Activated B cell treated with CpG ODN at 0.5 μM for 24 hours (primary cell): ENCODE measurements around the gene HSPA4. TPM values are rescaled to one million over a fixed set of nuclear protein-coding genes. Genes with fewer than 3 reads are reported as not detected.

ENCODE experiments used
- ATAC-seq: fragments of 200-7000 bp; cut with Tn5 transposase; one replicate; pipeline ENCODE4 v1.10.0; 2021; ENCODE audit warnings: low read depth, mild to moderate bottlenecking, moderate library complexity
- CTCF ChIA-PET: fragments of 350-600 bp; sonication (Branson Sonifier 250); formaldehyde crosslinking; loops from one replicate; lab custom pipeline; 2021; ENCODE audit warnings: antibody characterized with exemption; lab: Charles Lee
- POLR2A ChIA-PET: fragments of 350-600 bp; sonication (Branson Sonifier 250); formaldehyde crosslinking; loops from one replicate; lab custom pipeline; 2021; ENCODE audit warnings: antibody characterized with exemption; lab: Charles Lee
- DNase-seq: peaks from one replicate; pipeline ENCODE4 v3.0.0; 2022
- H3K27ac Mint-ChIP-seq: one replicate; pipeline ENCODE4 v1.8.0; 2020; ENCODE audit warnings: mixed read lengths
- H3K27me3 Mint-ChIP-seq: one replicate; pipeline ENCODE4 v1.8.0; 2021; ENCODE audit warnings: mixed read lengths
- H3K36me3 Mint-ChIP-seq: one replicate; pipeline ENCODE4 v1.8.0; 2021; ENCODE audit warnings: low read depth, mixed read lengths
- H3K4me1 Mint-ChIP-seq: one replicate; pipeline ENCODE4 v1.8.0; 2021; ENCODE audit warnings: mixed read lengths
- H3K4me3 Mint-ChIP-seq: one replicate; pipeline ENCODE4 v1.8.0; 2020; ENCODE audit warnings: mild to moderate bottlenecking, mixed read lengths
- H3K9me3 Mint-ChIP-seq: one replicate; pipeline ENCODE4 v1.8.0; 2020; ENCODE audit warnings: mixed read lengths
- intact Hi-C: fragments of 100-400 bp; cut with micrococcal nuclease; formaldehyde crosslinking; loops from one replicate; pipeline ENCODE4 v1.15.1; 2024
- total RNA-seq: library from RNA; stranded (reverse); gene quantifications from 2 replicates; pipeline ENCODE4 v1.2.3, GENCODE V29; 2022
- TF ChIP-seq, protein P1 (sequence below): fragments of 200-600 bp; IDR thresholded peaks from one replicate; pipeline ENCODE4 v1.8.0; 2022; ENCODE audit warnings: antibody characterized with exemption, mild to moderate bottlenecking

Gene HSPA4
- total RNA-seq, 1 donor from 2014 or later = 152 TPM

DNA sequence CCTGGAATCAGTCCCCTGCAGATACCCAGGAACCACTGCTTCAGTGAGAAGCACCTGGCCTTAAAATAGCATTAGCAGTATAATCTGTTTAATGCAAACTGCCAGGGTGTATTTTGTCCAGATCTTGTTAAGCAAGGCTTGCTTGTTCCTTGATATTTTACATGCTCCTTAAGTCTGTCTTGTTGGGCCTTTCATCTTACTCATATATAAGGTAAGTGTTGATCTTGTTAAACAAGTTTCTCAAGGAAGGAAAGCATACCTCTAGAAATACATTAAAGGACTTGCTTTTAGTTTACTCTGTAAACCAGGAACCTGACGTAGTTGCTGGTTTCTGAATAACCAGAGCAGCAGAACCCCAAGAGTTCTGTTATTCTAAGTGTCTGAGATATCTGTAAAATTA is 13.7 kb downstream of the HSPA4 start:
- intact Hi-C loops = no loop called here
- POLR2A ChIA-PET = no interaction called here

DNA sequence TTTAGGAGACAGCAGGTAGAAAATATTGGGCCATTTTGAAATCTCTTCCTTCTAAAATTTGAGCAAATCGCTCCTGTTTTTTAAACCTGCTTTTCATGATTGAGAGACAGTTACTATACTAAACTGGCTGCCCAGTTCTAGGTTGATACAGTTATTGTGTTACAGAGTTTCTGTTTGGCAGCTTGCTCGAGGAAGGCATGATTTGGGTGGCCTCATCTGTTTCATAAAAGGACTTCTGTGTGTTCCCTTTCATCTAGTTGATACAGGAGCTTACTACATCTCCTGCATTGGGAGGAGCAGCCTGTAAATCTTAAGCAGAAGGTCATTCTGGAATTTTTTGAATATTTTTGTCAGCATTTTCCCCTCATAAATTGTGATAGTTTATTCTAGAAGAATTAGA is 14.2 kb downstream of the HSPA4 start:
- no peak overlapping the region for H3K27ac Mint-ChIP-seq
- no peak for DNase-seq
- no peaks in the 10 kb centered on the region for H3K27me3 Mint-ChIP-seq
- H3K4me1 Mint-ChIP-seq = peaks cover 22% of the 10 kb centered on the region
- H3K36me3 Mint-ChIP-seq = peaks cover 65% of the 10 kb centered on the region
- ChIA-PET POLR2A (no interaction called here), CTCF (no interaction called here)
- no peak for ATAC-seq
- H3K9me3 Mint-ChIP-seq = no peaks in the 10 kb centered on the region
- TF ChIP-seq, protein P1, sequence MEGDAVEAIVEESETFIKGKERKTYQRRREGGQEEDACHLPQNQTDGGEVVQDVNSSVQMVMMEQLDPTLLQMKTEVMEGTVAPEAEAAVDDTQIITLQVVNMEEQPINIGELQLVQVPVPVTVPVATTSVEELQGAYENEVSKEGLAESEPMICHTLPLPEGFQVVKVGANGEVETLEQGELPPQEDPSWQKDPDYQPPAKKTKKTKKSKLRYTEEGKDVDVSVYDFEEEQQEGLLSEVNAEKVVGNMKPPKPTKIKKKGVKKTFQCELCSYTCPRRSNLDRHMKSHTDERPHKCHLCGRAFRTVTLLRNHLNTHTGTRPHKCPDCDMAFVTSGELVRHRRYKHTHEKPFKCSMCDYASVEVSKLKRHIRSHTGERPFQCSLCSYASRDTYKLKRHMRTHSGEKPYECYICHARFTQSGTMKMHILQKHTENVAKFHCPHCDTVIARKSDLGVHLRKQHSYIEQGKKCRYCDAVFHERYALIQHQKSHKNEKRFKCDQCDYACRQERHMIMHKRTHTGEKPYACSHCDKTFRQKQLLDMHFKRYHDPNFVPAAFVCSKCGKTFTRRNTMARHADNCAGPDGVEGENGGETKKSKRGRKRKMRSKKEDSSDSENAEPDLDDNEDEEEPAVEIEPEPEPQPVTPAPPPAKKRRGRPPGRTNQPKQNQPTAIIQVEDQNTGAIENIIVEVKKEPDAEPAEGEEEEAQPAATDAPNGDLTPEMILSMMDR = no peak
- intact Hi-C loops = no loop called here
- H3K4me3 Mint-ChIP-seq = no peak overlapping the region

More for the DNA sequence above, 13.7 kb downstream of the HSPA4 start:
- Mint-ChIP-seq H3K4me1 (peaks cover 22% of the 10 kb centered on the region), H3K27ac (no peak overlapping the region), H3K36me3 (peaks cover 60% of the 10 kb centered on the region), H3K4me3 (no peak overlapping the region), H3K9me3 (no peaks in the 10 kb centered on the region), H3K27me3 (no peaks in the 10 kb centered on the region)
- DNase-seq = no peak
- CTCF ChIA-PET = no interaction called here
- TF ChIP-seq, protein P1 = no peak
- no peak for ATAC-seq

DNA sequence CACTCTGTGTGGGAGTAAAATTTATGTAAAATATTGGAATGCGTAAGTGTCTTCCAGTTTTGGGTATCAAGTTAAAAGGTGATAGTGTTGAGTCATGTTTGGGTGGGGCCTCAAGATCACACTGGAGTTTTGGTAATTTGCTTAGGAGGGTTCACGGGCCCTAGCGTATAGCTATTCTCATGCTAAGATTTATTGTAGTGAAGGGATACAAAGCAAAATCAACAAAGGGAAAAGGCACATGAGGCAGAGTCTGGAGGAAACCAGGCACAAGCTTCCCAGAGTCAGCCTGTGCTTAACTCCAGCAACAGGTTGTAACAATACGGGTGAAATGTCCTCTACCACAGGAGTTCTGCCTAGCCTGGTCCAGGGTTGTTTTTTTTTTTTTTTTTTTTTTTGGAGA is 20.2 kb downstream of the HSPA4 start:
- CTCF ChIA-PET = no interaction called here
- no peak for ATAC-seq

DNA sequence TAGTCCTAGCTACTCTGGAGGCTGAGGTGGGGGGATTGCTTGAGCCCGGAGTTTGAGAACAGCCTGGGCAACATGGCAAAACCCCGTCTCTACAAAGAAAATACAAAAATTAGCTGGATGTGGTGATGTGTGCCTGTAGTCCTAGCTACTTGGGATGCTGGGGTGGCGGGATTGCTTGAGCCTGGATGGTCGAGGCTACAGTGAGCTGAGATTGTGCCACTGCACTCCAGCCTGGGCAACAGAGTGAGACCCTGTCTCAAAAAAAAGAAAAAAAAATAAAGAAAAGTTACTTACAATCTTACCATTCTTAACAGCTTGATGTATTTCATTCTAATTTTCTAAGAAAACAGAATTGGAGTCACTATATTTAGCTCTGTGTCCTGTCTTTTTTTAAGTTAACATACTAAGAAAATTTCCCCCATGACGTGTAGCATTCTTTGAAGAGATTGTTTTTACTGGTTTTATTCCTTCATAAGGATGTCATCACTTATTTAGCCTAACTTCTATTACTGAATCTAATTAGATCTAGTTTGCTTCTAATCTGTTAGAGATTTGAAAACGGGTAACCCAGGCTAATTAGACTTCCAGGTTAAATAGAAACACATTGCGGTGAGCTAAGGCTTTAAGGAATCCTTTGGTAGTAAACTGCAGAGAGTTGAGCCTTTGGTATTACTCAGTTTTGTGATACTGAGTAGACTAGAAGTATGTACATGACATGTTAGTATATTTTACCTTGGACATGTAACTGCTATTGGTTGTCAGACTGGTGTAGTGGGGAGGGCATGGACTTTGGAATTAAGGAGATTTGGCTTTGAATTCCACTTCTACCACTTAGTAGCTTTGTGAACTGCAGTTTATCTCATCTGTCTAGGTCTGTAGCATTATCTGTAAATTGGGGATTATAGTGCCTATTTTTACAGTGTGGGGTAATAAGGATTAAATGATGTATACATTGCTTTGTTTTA is 24.0 kb downstream of the HSPA4 start:
- Mint-ChIP-seq H3K9me3 (no peaks in the 10 kb centered on the region), H3K4me1 (peaks cover 10% of the 10 kb centered on the region), H3K27me3 (no peaks in the 10 kb centered on the region), H3K36me3 (peaks cover 77% of the 10 kb centered on the region), H3K27ac (no peak overlapping the region), H3K4me3 (no peak overlapping the region)
- intact Hi-C loops = no loop called here
- no peak for ATAC-seq
- TF ChIP-seq, protein P1 = no peak
- ChIA-PET CTCF (no interaction called here), POLR2A (no interaction called here)
- no peak for DNase-seq

More for the DNA sequence above, 20.2 kb downstream of the HSPA4 start:
- Mint-ChIP-seq H3K4me1 (peaks cover 5% of the 10 kb centered on the region), H3K36me3 (peaks cover 89% of the 10 kb centered on the region), H3K27ac (no peak overlapping the region), H3K27me3 (no peaks in the 10 kb centered on the region), H3K9me3 (no peaks in the 10 kb centered on the region), H3K4me3 (no peak overlapping the region)
- intact Hi-C loops = no loop called here
- POLR2A ChIA-PET = interaction anchor here (0.6 to 1.5 kb wide), 2 partner anchors 20 to 46 kb away, joined by 4 read pairs; partner anchors contain the start of gene HSPA4
- TF ChIP-seq, protein P1 = no peak
- DNase-seq = no peak

DNA sequence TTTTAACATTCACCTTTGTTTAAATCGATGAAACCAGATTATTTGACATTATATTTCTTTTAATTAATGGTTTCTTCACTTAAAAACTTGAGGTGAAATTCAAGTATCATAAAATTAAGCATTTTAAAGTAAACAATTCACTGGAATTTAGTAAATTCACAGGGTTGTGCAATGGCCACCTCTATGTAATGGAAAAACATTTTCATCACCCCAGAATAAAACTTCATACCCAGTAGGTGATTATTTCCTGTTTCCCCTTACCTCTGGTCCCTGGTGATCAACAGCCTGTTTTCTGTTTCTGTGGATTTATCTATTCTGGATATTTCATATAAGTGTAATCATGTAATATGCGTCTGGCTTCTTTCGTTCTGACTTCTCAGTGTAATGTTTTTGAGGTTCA is 27.2 kb downstream of the HSPA4 start:
- Mint-ChIP-seq H3K4me3 (no peak overlapping the region), H3K27ac (no peak overlapping the region), H3K36me3 (peaks cover 73% of the 10 kb centered on the region), H3K9me3 (no peaks in the 10 kb centered on the region), H3K27me3 (no peaks in the 10 kb centered on the region), H3K4me1 (peaks cover 8% of the 10 kb centered on the region)
- CTCF ChIA-PET = no interaction called here
- no peak for ATAC-seq
- TF ChIP-seq, protein P1 = no peak
- POLR2A ChIA-PET = interaction anchor here (0.6 kb wide), 1 partner anchor 890 kb away, joined by 5 read pairs; no protein-coding TSS in a partner anchor
- intact Hi-C loops = no loop called here
- DNase-seq = no peak
